ENCODE data around the gene MICU2.

MICU2 gene

GRCh38 chr13:21603531-21604448 is at the start of gene MICU2:
Gene MICU2, minus strand, starts transcription at chr13:21604170. Its CDS starts 22 bp downstream, at chr13:21604148.
- peak; percentile 97 for FAIRE-seq

GRCh38 chr13:21641629-21642028 is 37.7 kb upstream of the MICU2 start:
- FAIRE-seq (no peak), DNase-seq (ENCODE audit: insufficient read length, low spot score) (no peak)

More at GRCh38 chr13:21603531-21604448, at the start of gene MICU2:
- DNase-seq (ENCODE audit: insufficient read length, low spot score), result peak; percentile 85

GRCh38 chr13:21639561-21639960 is 35.6 kb upstream of the MICU2 start:
- FAIRE-seq (no peak), DNase-seq (ENCODE audit: insufficient read length, low spot score) (no peak)

GRCh38 chr13:21638319-21639282 is 34.6 kb upstream of the MICU2 start:
- FAIRE-seq (peak; percentile 72), DNase-seq (ENCODE audit: insufficient read length, low spot score) (no peak)

- FAIRE-seq (no peak), DNase-seq (ENCODE audit: insufficient read length, low spot score) (no peak)
These were observed 33.3 kb upstream of the MICU2 start for GRCh38 chr13:21637296-21637695.

- DNase-seq (ENCODE audit: insufficient read length, low spot score) (no peak), FAIRE-seq (no peak)
These were observed 32.7 kb upstream of the MICU2 start for GRCh38 chr13:21636656-21637055.

GRCh38 chr13:21632196-21632595 is 28.2 kb upstream of the MICU2 start:
- FAIRE-seq (no peak), DNase-seq (ENCODE audit: insufficient read length, low spot score) (no peak)

GRCh38 chr13:21625366-21625765 is 21.4 kb upstream of the MICU2 start:
- no peak for DNase-seq (ENCODE audit: insufficient read length, low spot score)
- FAIRE-seq, result peak; percentile 28

- DNase-seq (ENCODE audit: insufficient read length, low spot score) (no peak), FAIRE-seq (no peak)
These were observed 16.9 kb upstream of the MICU2 start for GRCh38 chr13:21620861-21621260.

GRCh38 chr13:21619633-21620220 is 15.8 kb upstream of the MICU2 start:
- FAIRE-seq, result no peak
- DNase-seq (ENCODE audit: insufficient read length, low spot score), result no peak

- no peak for FAIRE-seq
- no peak for DNase-seq (ENCODE audit: insufficient read length, low spot score)
These were observed 12.9 kb upstream of the MICU2 start for GRCh38 chr13:21616880-21617279.

- peak; percentile 37 for FAIRE-seq
These were observed 12.4 kb upstream of the MICU2 start for GRCh38 chr13:21616205-21616866.

GRCh38 chr13:21615427-21615826 is 11.5 kb upstream of the MICU2 start:
- DNase-seq (ENCODE audit: insufficient read length, low spot score) (no peak), FAIRE-seq (no peak)

More at GRCh38 chr13:21616205-21616866, 12.4 kb upstream of the MICU2 start:
- DNase-seq (ENCODE audit: insufficient read length, low spot score), result no peak

GRCh38 chr13:21613791-21614190 is 9.8 kb upstream of the MICU2 start:
- DNase-seq (ENCODE audit: insufficient read length, low spot score), result no peak

GRCh38 chr13:21611385-21611784 is 7.4 kb upstream of the MICU2 start:
- DNase-seq (ENCODE audit: insufficient read length, low spot score) (no peak), FAIRE-seq (no peak)

More at GRCh38 chr13:21613791-21614190, 9.8 kb upstream of the MICU2 start:
- FAIRE-seq, result no peak

GRCh38 chr13:21610687-21611086 is 6.7 kb upstream of the MICU2 start:
- FAIRE-seq, result no peak
- no peak for DNase-seq (ENCODE audit: insufficient read length, low spot score)

GRCh38 chr13:21608961-21609360 is 5.0 kb upstream of the MICU2 start:
- no peak for FAIRE-seq

GRCh38 chr13:21606796-21607195 is 2.8 kb upstream of the MICU2 start:
- DNase-seq (ENCODE audit: insufficient read length, low spot score), result no peak
- no peak for FAIRE-seq

More at GRCh38 chr13:21608961-21609360, 5.0 kb upstream of the MICU2 start:
- no peak for DNase-seq (ENCODE audit: insufficient read length, low spot score)

- no peak for DNase-seq (ENCODE audit: insufficient read length, low spot score)
- FAIRE-seq, result no peak
These were observed 2.3 kb upstream of the MICU2 start for GRCh38 chr13:21606251-21606650.

GRCh38 chr13:21596722-21597121 is 7.2 kb downstream of the MICU2 start:
- no peak for FAIRE-seq
- DNase-seq (ENCODE audit: insufficient read length, low spot score), result no peak

All from GM19239 (cell line).